Skeletal muscle tissue (tissue), 4 donors: ENCODE data around the gene JAKMIP1. TPM values are rescaled to one million over a fixed set of nuclear protein-coding genes. Genes with fewer than 3 reads are reported as not detected.
"Not testable (repeated sequence)": the region's sequence is repeated elsewhere in the genome, so short reads cannot be mapped to it uniquely, and the experiment has no call there.

Source experiments
- H3K27ac ChIP-seq: one replicate; pipeline ENCODE4 v1.7.0; 2013; ENCODE audit warnings: mild to moderate bottlenecking, low read depth, low read length, inconsistent platforms
- H3K27me3 ChIP-seq, 3 donors: one replicate each; pipeline ENCODE4 v1.7.0; 2013; ENCODE audit warnings: low read length in 3 of 3; ENCODE audit not compliant: control insufficient read depth in 3 of 3, insufficient read depth in 3 of 3
- H3K36me3 ChIP-seq, 3 donors: one replicate each; pipeline ENCODE4 v1.7.0; 2013; ENCODE audit warnings: low read length in 3 of 3; ENCODE audit not compliant: control insufficient read depth in 3 of 3, insufficient read depth in 3 of 3
- H3K4me1 ChIP-seq, 3 donors: one replicate each; pipeline ENCODE4 v1.7.0; 2013; ENCODE audit warnings: low read length in 3 of 3, mild to moderate bottlenecking in 3 of 3; ENCODE audit not compliant: control insufficient read depth in 3 of 3, insufficient read depth in 3 of 3
- H3K4me3 ChIP-seq, 3 donors: one replicate each; pipeline ENCODE4 v1.7.0; 2013; ENCODE audit warnings: low read length in 3 of 3
- H3K9ac ChIP-seq, 3 donors: one replicate each; pipeline ENCODE4 v1.7.0; 2013; ENCODE audit warnings: low read length in 3 of 3, mild to moderate bottlenecking in 3 of 3, moderate library complexity in 2 of 3, low read depth in 1 of 3
- H3K9me3 ChIP-seq, 3 donors: one replicate each; pipeline ENCODE4 v1.7.0; 2013; ENCODE audit warnings: low read length in 3 of 3; ENCODE audit not compliant: control insufficient read depth in 3 of 3
- total RNA-seq: library from RNA; depleted of rRNA; stranded (reverse); fragments of >200 nt; gene quantifications from one replicate; pipeline ENCODE4 v1.2.3, GENCODE V29; 2014
- donor health status: Osteomylitis.

Gene JAKMIP1
- total RNA-seq, 1 donor from 2014 or later, result not detected

DNA sequence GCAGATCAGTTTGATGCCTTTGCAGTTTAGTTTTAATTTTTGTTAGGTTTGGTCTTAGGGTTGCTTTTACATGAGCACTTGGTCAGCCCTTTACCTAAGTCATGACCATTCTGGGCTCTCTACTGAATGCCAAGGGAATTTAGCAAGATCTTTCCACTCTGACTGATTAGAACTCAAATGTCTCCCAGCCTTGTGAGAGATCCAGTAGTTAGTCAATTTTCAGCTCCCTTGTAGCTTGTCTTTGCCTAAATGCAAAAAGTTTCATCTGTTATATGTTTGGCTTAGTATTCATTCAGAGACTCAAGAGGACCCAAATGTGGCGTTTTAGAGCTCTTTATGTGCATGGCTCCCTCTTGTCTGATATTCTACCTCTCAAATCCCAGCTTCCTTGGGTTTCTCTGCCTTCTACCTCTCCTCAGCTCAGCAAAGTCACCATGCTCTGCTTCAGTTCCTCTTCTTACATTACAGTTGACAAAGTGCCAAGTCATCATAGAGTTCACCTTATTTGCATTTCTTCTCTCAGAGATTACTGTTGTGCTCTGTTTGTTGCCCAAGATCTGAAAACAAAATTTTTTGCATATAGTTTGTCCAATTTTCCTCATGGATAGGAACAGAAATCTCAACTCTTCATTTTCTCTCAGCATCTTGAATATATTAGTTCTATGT, 17.5 kb upstream of the JAKMIP1 start:
- Histone ChIP-seq H3K4me1 (peaks cover 0 to 3% (median 2%) of the 10 kb centered on the region in 3 donors), H3K27me3 (peaks cover 21 to 30% (median 27%) of the 10 kb centered on the region in 3 donors), H3K36me3 (no peaks in the 10 kb centered on the region), H3K9me3 (peaks cover 2 to 4% (median 3%) of the 10 kb centered on the region in 3 donors), H3K4me3 (no peak overlapping the region), H3K27ac (no peak overlapping the region), H3K9ac (no peak overlapping the region)

DNA sequence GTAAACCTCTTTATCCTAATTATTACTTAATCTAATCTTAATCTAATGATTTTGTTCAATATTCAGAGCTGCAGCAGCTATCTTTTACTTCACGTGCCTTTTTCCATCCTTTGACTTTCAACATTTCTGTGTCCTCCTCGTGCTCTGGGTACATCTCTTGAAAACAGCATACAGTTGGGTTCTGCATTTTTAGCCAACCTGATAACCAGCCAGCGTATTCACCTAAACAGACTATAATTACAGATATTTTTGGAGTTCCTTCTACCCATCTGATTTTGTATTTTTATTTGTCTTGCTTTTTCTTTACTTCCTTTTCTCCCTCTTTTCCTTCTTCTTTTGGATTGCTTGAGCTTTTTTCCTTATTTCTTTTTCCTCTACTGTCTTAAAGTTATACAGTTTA, 16.2 kb upstream of the JAKMIP1 start:
- H3K4me1 ChIP-seq, result peaks cover 0 to 3% (median 2%) of the 10 kb centered on the region in 3 donors
- H3K9ac ChIP-seq, result no peak overlapping the region
- H3K27ac ChIP-seq, result no peak overlapping the region
- H3K27me3 ChIP-seq, result peaks cover 11 to 20% (median 17%) of the 10 kb centered on the region in 3 donors
- no peaks in the 10 kb centered on the region for H3K36me3 ChIP-seq
- H3K9me3 ChIP-seq, result peaks cover 0 to 5% (median 0%) of the 10 kb centered on the region in 3 donors
- no peak overlapping the region for H3K4me3 ChIP-seq

DNA sequence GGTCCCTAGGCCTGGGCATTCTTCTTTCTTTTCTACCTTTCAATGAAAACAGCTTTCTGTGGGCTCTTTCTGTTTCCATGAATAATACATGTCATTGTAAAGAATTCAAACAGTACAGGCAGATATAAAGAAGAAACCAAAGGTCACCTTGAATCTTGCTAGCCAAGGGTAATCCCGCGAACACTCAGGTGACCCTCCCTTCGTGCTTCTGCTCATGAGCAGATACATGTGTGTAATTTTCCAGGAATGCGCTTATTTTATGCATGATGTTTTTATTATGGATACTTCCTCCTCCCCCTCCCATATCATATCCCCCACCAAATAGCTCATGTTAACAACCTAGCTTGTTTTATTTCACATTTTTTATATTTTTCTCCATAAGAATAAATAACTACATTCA, 9.6 kb upstream of the JAKMIP1 start:
- Histone ChIP-seq H3K27ac (no peak overlapping the region), H3K4me3 (no peak overlapping the region), H3K27me3 (peaks cover 3 to 11% (median 5%) of the 10 kb centered on the region in 3 donors), H3K36me3 (no peaks in the 10 kb centered on the region), H3K9me3 (peaks cover 0 to 5% (median 0%) of the 10 kb centered on the region in 3 donors), H3K4me1 (no peaks in the 10 kb centered on the region), H3K9ac (no peak overlapping the region)

DNA sequence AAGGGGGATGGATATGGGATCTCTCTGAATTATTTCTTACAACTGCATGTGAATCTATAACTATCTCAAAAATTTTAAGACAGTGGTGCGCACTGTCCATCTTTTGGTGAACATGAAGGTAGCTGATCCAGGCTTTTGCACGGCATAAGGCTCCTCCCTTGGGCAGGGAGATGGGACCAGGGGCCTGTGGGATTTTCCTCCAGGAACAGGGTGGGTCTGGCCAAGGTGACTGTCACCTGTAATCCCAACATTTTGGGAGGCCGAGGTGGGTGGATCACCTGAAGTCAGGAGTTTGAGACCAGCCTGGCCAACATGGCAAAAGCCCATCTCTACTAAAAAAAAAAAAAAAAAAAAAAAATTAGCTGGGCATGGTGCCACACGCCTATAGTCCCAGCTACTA, 8.9 kb upstream of the JAKMIP1 start:
- not testable (repeated sequence) for H3K36me3 ChIP-seq, H3K9me3 ChIP-seq, H3K4me1 ChIP-seq, H3K27ac ChIP-seq, H3K9ac ChIP-seq, H3K4me3 ChIP-seq
- peaks cover 3 to 13% (median 5%) of the 10 kb centered on the region in 3 donors for H3K27me3 ChIP-seq

DNA sequence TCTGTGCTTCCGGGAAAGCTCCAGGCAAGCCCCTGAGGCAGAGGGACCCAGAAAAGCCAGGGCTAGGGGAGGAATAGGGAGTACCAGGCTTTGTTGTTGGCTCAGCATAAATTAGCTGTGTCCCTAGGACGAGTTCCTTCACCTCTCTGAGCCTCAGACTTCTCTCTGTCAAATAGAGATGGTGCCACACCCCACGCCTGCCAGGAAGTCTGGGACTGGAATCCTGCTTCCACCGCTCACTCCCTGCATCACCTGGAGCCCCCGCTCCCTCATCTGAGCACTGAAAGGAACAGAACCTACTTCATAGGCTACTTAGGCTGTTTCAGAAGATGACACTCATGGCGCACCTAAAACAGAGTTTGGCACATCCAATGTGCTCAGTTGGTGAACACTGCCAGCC, 8.1 kb upstream of the JAKMIP1 start:
- Histone ChIP-seq H3K4me3 (no peak overlapping the region), H3K9me3 (peaks cover 0 to 5% (median 0%) of the 10 kb centered on the region in 3 donors), H3K36me3 (no peaks in the 10 kb centered on the region), H3K9ac (no peak overlapping the region), H3K27me3 (peaks cover 3 to 18% (median 5%) of the 10 kb centered on the region in 3 donors), H3K4me1 (no peaks in the 10 kb centered on the region), H3K27ac (no peak overlapping the region)

DNA sequence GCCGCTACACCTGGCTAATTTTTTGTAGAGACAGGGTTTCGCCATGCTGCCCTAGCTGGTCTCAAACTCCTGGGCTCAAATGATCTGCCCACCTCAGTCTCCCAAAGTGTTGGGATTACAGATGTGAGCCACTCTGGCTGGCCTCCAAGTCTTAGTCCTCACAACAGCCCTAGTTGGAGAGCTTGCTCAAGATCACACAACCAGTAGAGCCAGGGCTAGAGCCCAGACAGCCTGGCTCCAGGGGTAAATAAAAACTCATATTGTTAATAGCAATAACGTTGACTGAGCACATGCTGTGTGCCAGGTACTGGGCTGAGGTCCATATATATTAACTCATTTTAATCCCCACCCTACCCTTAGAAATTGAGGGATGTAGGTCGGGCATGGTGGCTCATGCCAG, 7.3 kb upstream of the JAKMIP1 start:
- no peak overlapping the region for H3K9ac ChIP-seq
- no peak overlapping the region for H3K4me3 ChIP-seq
- H3K9me3 ChIP-seq, result no peaks in the 10 kb centered on the region
- no peak overlapping the region for H3K27ac ChIP-seq
- peaks cover 3 to 18% (median 5%) of the 10 kb centered on the region in 3 donors for H3K27me3 ChIP-seq
- no peaks in the 10 kb centered on the region for H3K36me3 ChIP-seq
- no peaks in the 10 kb centered on the region for H3K4me1 ChIP-seq

DNA sequence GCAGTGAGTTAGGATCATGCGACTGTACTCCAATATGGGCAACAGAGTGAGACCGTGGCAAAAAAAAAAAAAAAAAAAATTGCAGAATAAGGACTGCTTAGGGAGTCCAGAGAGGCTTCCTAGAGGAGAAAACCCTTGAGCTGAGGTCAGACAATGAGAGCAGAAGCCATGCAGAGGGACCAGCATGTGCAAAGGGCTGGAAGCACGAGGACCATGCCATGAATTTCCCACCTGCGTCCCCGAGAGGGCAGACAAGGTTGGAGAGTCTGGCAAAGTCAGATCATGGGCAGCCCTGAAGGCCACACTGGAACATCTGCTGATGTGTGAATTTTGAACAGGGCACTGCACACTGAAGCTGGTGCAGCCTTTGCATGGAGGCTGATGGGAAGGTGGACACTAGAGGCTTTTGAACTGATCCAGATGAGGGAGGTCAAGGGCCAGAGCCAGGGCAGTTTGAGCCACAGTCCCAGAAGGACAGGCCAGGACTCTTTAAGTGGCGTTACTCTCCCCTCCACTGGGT, 6.5 kb upstream of the JAKMIP1 start:
- Histone ChIP-seq H3K9ac (no peak overlapping the region), H3K36me3 (no peaks in the 10 kb centered on the region), H3K4me3 (no peak overlapping the region), H3K4me1 (no peaks in the 10 kb centered on the region), H3K9me3 (no peaks in the 10 kb centered on the region), H3K27ac (no peak overlapping the region), H3K27me3 (peaks cover 5 to 18% (median 8%) of the 10 kb centered on the region in 3 donors)

DNA sequence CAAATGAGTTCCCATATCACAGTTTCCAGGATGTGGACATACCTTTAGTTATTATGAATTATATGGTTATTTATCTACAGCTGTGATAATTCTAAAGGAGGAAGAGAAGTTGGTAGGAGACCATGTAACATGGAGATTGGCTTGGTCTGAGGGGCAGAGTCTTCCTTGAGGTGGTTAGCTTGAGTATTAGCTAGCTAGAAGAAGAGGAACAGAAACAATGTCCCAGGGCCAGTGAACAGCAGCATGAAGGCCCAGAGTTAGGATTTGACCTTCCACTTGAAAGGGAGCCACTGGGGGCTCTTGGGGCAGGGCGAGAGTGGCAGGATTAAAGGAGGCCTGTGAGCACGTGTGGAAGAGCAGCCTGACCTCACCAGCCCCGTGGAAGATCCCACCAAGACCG, 5.6 kb upstream of the JAKMIP1 start:
- peaks cover 12 to 21% (median 15%) of the 10 kb centered on the region in 3 donors for H3K27me3 ChIP-seq
- H3K9me3 ChIP-seq, result peaks cover 0 to 3% (median 0%) of the 10 kb centered on the region in 3 donors
- no peak overlapping the region for H3K9ac ChIP-seq
- no peaks in the 10 kb centered on the region for H3K36me3 ChIP-seq
- no peaks in the 10 kb centered on the region for H3K4me1 ChIP-seq
- H3K27ac ChIP-seq, result no peak overlapping the region
- H3K4me3 ChIP-seq, result no peak overlapping the region

DNA sequence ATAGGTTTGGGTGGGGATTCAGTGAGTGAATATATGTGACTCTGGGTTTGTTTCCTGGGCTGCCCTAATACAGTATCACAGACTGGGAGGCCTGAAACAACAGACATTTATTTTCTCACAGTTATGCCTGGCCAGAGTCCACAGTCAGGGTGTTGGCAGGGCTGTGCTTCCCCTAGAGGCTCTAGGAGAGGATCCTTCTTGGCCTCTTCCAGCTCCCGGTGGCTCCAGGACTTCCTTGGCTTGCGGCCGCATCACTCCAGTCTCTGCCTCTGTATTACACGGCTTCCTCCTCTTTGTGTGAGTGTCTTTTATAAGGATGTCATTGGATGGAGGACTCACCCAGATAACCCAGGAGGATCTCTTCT, 5.2 kb upstream of the JAKMIP1 start:
- no peak overlapping the region for H3K4me3 ChIP-seq
- peaks cover 0 to 3% (median 0%) of the 10 kb centered on the region in 3 donors for H3K9me3 ChIP-seq
- no peak overlapping the region for H3K9ac ChIP-seq
- H3K27ac ChIP-seq, result no peak overlapping the region
- no peaks in the 10 kb centered on the region for H3K4me1 ChIP-seq
- peaks cover 15 to 24% (median 18%) of the 10 kb centered on the region in 3 donors for H3K27me3 ChIP-seq
- H3K36me3 ChIP-seq, result no peaks in the 10 kb centered on the region

DNA sequence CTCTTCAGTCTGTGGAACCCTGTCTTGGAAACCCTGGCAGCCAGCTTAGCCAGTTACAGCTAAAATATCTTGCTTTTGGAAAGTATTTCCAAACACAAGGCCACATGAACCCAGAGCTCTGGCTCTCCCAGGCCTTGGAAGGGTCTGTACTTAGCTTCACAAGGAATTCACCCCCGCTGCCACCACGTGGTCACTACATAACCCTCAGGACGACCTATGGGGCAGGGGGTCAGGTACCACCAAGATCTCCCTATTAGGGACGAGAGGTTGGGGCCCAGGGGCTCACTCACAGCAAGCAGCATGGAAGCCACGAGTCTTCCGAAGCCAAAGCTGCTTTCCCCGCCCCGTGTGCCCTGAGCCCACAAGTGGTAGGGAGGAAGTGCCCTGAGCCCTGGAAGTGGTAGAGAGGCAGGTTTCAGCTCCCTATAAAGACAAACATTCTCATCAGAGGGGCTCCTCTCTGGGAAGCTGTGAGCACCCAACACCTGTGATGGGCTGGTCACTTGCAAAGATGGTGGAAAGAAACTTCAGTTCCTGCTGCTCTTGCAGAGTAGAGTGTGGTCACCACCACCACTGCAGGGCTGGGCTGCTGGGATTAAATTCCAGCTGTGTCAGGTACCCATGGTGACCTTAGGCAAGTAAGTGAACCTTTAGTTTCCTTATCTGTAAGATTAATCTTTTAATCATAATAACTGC, 4.7 kb upstream of the JAKMIP1 start:
- H3K4me3 ChIP-seq, result no peak overlapping the region
- H3K9me3 ChIP-seq, result peaks cover 0 to 3% (median 0%) of the 10 kb centered on the region in 3 donors
- peaks cover 15 to 24% (median 18%) of the 10 kb centered on the region in 3 donors for H3K27me3 ChIP-seq
- no peaks in the 10 kb centered on the region for H3K36me3 ChIP-seq
- H3K4me1 ChIP-seq, result peaks cover 0 to 2% (median 0%) of the 10 kb centered on the region in 3 donors
- no peak overlapping the region for H3K27ac ChIP-seq
- H3K9ac ChIP-seq, result no peak overlapping the region
